Urinary bladder (tissue), 4 donors: Measurements from ENCODE around the gene PDIA2. TPM values are rescaled to one million over a fixed set of nuclear protein-coding genes. Genes with fewer than 3 reads are reported as not detected.
"Not testable (repeated sequence)": the region's sequence is repeated elsewhere in the genome, so short reads cannot be mapped to it uniquely, and the experiment has no call there.

ENCODE experiments used
- DNase-seq: peaks from one replicate; pipeline ENCODE4 v3.0.0-alpha.2; 2015; ENCODE audit errors: extremely low spot score
- H3K27ac ChIP-seq: one replicate; pipeline ENCODE4 v1.5.1; 2013; ENCODE audit warnings: low read depth, mild to moderate bottlenecking, moderate library complexity
- H3K36me3 ChIP-seq: one replicate; pipeline ENCODE4 v1.6.1; 2013; ENCODE audit warnings: mild to moderate bottlenecking, moderate library complexity; ENCODE audit not compliant: insufficient read depth
- H3K4me1 ChIP-seq: one replicate; pipeline ENCODE4 v1.6.1; 2013; ENCODE audit warnings: mild to moderate bottlenecking, moderate library complexity; ENCODE audit not compliant: insufficient read depth
- H3K4me3 ChIP-seq: one replicate; pipeline ENCODE4 v1.5.1; 2013; ENCODE audit warnings: low read depth, low read length
- WGBS: extraction: QIAGEN DNeasy Blood & Tissue Kit; methylation state at CpG from one replicate; pipeline ENCODE4 v1.1.7; 2013; 5-methylcytosine and 5-hydroxymethylcytosine counted together
- polyA plus RNA-seq: library from polyadenylated mRNA; stranded (reverse); fragments of 200-250 nt; gene quantifications from one replicate; pipeline ENCODE4 v1.2.3, GENCODE V29; 2013
- total RNA-seq: library from RNA; depleted of rRNA; stranded (reverse); fragments of >200 nt; gene quantifications from one replicate; pipeline ENCODE4 v1.2.3, GENCODE V29; 2014
- donor health status: healthy with polysubstance abuse.
- donor health status: healthy.

Gene PDIA2
- total and polyA plus RNA-seq, 2 donors: 0.19 to 1.1 TPM

- no peak for DNase-seq
- 90% methylated on average over 28 of the region's 28 CpGs for WGBS
- Histone ChIP-seq H3K27ac (no peak overlapping the region), H3K36me3 (no peaks in the 10 kb centered on the region), H3K4me1 (no peaks in the 10 kb centered on the region), H3K4me3 (no peak overlapping the region)
These were observed 42.6 kb downstream of the PDIA2 start for GRCh38 chr16:325375-326145.

GRCh38 chr16:330741-331140 is 47.8 kb downstream of the PDIA2 start:
- no peaks in the 10 kb centered on the region for H3K36me3 ChIP-seq
- WGBS: 56% methylated on average over 2 of the region's 2 CpGs
- no peaks in the 10 kb centered on the region for H3K4me1 ChIP-seq
- H3K4me3 ChIP-seq: no peak overlapping the region
- DNase-seq: no peak
- no peak overlapping the region for H3K27ac ChIP-seq

- peak; percentile 42 for DNase-seq
- H3K27ac ChIP-seq, H3K36me3 ChIP-seq, H3K4me3 ChIP-seq, H3K4me1 ChIP-seq: not testable (repeated sequence)
- 40% methylated on average over 6 of the region's 6 CpGs for WGBS
These were observed 48.3 kb downstream of the PDIA2 start for GRCh38 chr16:331181-331814.

- DNase-seq: no peak
- H3K36me3 ChIP-seq: no peaks in the 10 kb centered on the region
- no peak overlapping the region for H3K4me3 ChIP-seq
- WGBS: 69% methylated on average over 6 of the region's 6 CpGs
- H3K4me1 ChIP-seq: no peaks in the 10 kb centered on the region
- H3K27ac ChIP-seq: no peak overlapping the region
These were observed 50.6 kb downstream of the PDIA2 start for GRCh38 chr16:333406-334094.

- DNase-seq, H3K27ac ChIP-seq, H3K36me3 ChIP-seq, H3K4me1 ChIP-seq, H3K4me3 ChIP-seq: not testable (repeated sequence)
- 98% methylated on average over 5 of the region's 5 CpGs for WGBS
These were observed 51.3 kb downstream of the PDIA2 start for GRCh38 chr16:334164-334832.

DNA sequence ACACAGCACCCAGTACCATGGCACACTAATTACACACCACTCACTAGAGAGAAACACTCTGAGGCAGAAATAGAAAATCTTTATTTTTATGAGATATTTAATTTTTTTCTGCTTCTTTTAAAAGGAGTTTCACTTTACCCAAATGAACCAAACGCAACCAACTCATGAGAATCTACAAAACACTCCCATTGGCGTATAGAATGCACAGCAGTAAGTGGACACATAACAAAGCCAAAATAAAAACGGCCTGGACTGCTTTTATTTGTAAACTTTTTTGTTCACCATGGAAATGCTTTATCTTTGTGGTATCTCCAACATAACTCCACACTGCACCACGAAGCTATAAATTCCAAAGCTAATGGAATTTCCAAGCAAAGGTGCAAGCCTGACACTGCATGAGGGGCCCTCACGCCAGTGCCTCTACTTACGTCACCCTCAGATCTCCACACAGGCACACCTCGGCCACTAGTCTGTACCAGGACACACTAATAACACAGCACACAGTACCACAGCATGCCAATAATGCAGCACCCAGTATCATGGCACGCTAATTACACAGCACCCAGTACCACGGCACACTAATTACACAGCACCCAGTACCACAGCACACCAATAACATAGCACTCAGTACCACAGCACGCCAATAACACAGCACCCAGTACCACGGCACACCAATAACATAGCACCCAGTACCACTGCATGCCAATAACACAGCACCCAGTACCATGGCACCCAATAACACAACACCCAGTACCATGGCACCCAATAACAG is 52.1 kb downstream of the PDIA2 start:
- H3K4me1 ChIP-seq, DNase-seq, H3K36me3 ChIP-seq, H3K27ac ChIP-seq, H3K4me3 ChIP-seq: not testable (repeated sequence)
- WGBS: 72% methylated on average over 11 of the region's 11 CpGs

- Histone ChIP-seq H3K4me3 (no peak overlapping the region), H3K27ac (no peak overlapping the region), H3K36me3 (no peaks in the 10 kb centered on the region), H3K4me1 (no peaks in the 10 kb centered on the region)
- no peak for DNase-seq
- 94% methylated on average over 11 of the region's 11 CpGs for WGBS
These were observed 53.3 kb downstream of the PDIA2 start for GRCh38 chr16:336269-336668.

Other genes starting within 250 kb of the PDIA2 start
- 3.4 TPM for gene POLR3K, start 229.6 kb upstream of the PDIA2 start, total RNA-seq
- 16.8 TPM for gene POLR3K, start 229.6 kb upstream of the PDIA2 start, polyA plus RNA-seq
- gene SNRNP25, start 229.3 kb upstream of the PDIA2 start, total RNA-seq: 9.5 TPM
- gene SNRNP25, start 229.3 kb upstream of the PDIA2 start, polyA plus RNA-seq: 29.5 TPM
- gene RHBDF1, start 210.5 kb upstream of the PDIA2 start, total RNA-seq: 34.7 TPM
- 50.3 TPM for gene RHBDF1, start 210.5 kb upstream of the PDIA2 start, polyA plus RNA-seq
- 58.8 TPM for gene MPG, start 204.9 kb upstream of the PDIA2 start, total RNA-seq
- 89.6 TPM for gene MPG, start 204.9 kb upstream of the PDIA2 start, polyA plus RNA-seq
- 9.7 TPM for gene NPRL3, start 144.5 kb upstream of the PDIA2 start, total RNA-seq
- 25.5 TPM for gene NPRL3, start 144.5 kb upstream of the PDIA2 start, polyA plus RNA-seq
- gene HBZ, start 130.5 kb upstream of the PDIA2 start, total RNA-seq: 0.85 TPM
- gene HBZ, start 130.5 kb upstream of the PDIA2 start, polyA plus RNA-seq: 0.47 TPM
- 14.8 TPM for gene HBM, start 117.2 kb upstream of the PDIA2 start, total RNA-seq
- not detected for gene HBM, start 117.2 kb upstream of the PDIA2 start, polyA plus RNA-seq
- 648 TPM for gene HBA2, start 110.3 kb upstream of the PDIA2 start, total RNA-seq
- gene HBA2, start 110.3 kb upstream of the PDIA2 start, polyA plus RNA-seq: 22.6 TPM
- 472 TPM for gene HBA1, start 106.5 kb upstream of the PDIA2 start, total RNA-seq
- 9.7 TPM for gene HBA1, start 106.5 kb upstream of the PDIA2 start, polyA plus RNA-seq
- gene HBQ1, start 102.7 kb upstream of the PDIA2 start, total RNA-seq: not detected
- gene HBQ1, start 102.7 kb upstream of the PDIA2 start, polyA plus RNA-seq: not detected
- gene LUC7L, start 53.7 kb upstream of the PDIA2 start, total RNA-seq: 112 TPM
- 47.0 TPM for gene LUC7L, start 53.7 kb upstream of the PDIA2 start, polyA plus RNA-seq
- 38.8 TPM for gene FAM234A, start 48.3 kb upstream of the PDIA2 start, total RNA-seq
- 115 TPM for gene FAM234A, start 48.3 kb upstream of the PDIA2 start, polyA plus RNA-seq
- 2.4 TPM for gene RGS11, start 7.2 kb upstream of the PDIA2 start, total RNA-seq
- 6.9 TPM for gene RGS11, start 7.2 kb upstream of the PDIA2 start, polyA plus RNA-seq
- 2.3 TPM for gene ARHGDIG, start 2.6 kb upstream of the PDIA2 start, total RNA-seq
- gene ARHGDIG, start 2.6 kb upstream of the PDIA2 start, polyA plus RNA-seq: 0.95 TPM
- 9.9 TPM for gene AXIN1, start 69.6 kb downstream of the PDIA2 start, total RNA-seq
- 25.0 TPM for gene AXIN1, start 69.6 kb downstream of the PDIA2 start, polyA plus RNA-seq
- gene MRPL28, start 87.4 kb downstream of the PDIA2 start, total RNA-seq: 20.3 TPM
- gene MRPL28, start 87.4 kb downstream of the PDIA2 start, polyA plus RNA-seq: 81.1 TPM
- gene PGAP6, start 98.8 kb downstream of the PDIA2 start, total RNA-seq: 15.9 TPM
- 53.8 TPM for gene PGAP6, start 98.8 kb downstream of the PDIA2 start, polyA plus RNA-seq
- 29.0 TPM for gene NME4, start 114.0 kb downstream of the PDIA2 start, total RNA-seq
- gene NME4, start 114.0 kb downstream of the PDIA2 start, polyA plus RNA-seq: 246 TPM
- 5.3 TPM for gene DECR2, start 118.7 kb downstream of the PDIA2 start, total RNA-seq
- 20.6 TPM for gene DECR2, start 118.7 kb downstream of the PDIA2 start, polyA plus RNA-seq
- 16.8 TPM for gene RAB11FIP3, start 142.5 kb downstream of the PDIA2 start, total RNA-seq
- 57.0 TPM for gene RAB11FIP3, start 142.5 kb downstream of the PDIA2 start, polyA plus RNA-seq
- 12.7 TPM for gene CAPN15, start 244.5 kb downstream of the PDIA2 start, total RNA-seq
- gene CAPN15, start 244.5 kb downstream of the PDIA2 start, polyA plus RNA-seq: 30.3 TPM